H1 (cell line): ENCODE results near the gene TLCD3B. TPM values are rescaled to one million over a fixed set of nuclear protein-coding genes. Genes with fewer than 3 reads are reported as not detected.

Experiments
- CTCF ChIA-PET: fragments of 300-600 bp; sonication (Branson Sonifier 250); formaldehyde crosslinking; loops from one replicate; lab custom pipeline; 2021; ENCODE audit not compliant: partially characterized antibody; lab: Charles Lee
- POLR2A ChIA-PET: fragments of 300-600 bp; sonication (Branson Sonifier 250); formaldehyde crosslinking; loops from one replicate; lab custom pipeline; 2021; ENCODE audit warnings: inconsistent platforms; ENCODE audit not compliant: partially characterized antibody; lab: Charles Lee
- DNase-seq, 2 experiments: peaks; one replicate each; pipeline versions ENCODE4 v3.0.0 to v3.0.0-alpha.2; 2010 to 2022; ENCODE audit warnings: low spot score in 2 of 2, low read depth in 1 of 2, mixed read lengths in 1 of 2
- FAIRE-seq: peaks from 2 replicates; lab custom pipeline; 2011; peaks lifted over from hg19 to GRCh38; lab: Jason Lieb, UNC
- H2AFZ ChIP-seq: 2 replicates; pipeline ENCODE4 v1.8.1; 2012; ENCODE audit warnings: low read length, inconsistent platforms
- H2AK5ac ChIP-seq: 2 replicates; pipeline ENCODE4 v1.6.1; 2013; ENCODE audit warnings: low read depth, low read length
- H2BK120ac ChIP-seq: replicated peaks from 2 replicates; pipeline ENCODE3; 2013; ENCODE audit warnings: low read depth, low read length, inconsistent platforms
- H2BK12ac ChIP-seq: 2 replicates; pipeline ENCODE4 v1.6.1; 2013; ENCODE audit warnings: low read depth, low read length
- H2BK15ac ChIP-seq: 2 replicates; pipeline ENCODE4 v1.6.1; 2013; ENCODE audit warnings: low read length
- H2BK20ac ChIP-seq: 2 replicates; pipeline ENCODE4 v1.6.1; 2013; ENCODE audit warnings: low read length
- H2BK5ac ChIP-seq: 2 replicates; pipeline ENCODE4 v1.6.1; 2013; ENCODE audit warnings: low read depth, low read length
- H3K14ac ChIP-seq: 2 replicates; pipeline ENCODE4 v1.6.1; 2013; ENCODE audit warnings: inconsistent platforms; ENCODE audit not compliant: insufficient read length
- H3K18ac ChIP-seq: 2 replicates; pipeline ENCODE4 v1.6.1; 2013; ENCODE audit warnings: low read length; ENCODE audit errors: extremely low read depth
- H3K23ac ChIP-seq: 2 replicates; pipeline ENCODE4 v1.6.1; 2013; ENCODE audit warnings: inconsistent platforms; ENCODE audit not compliant: insufficient read length
- H3K23me2 ChIP-seq: 2 replicates; pipeline ENCODE4 v1.6.1; 2013; ENCODE audit warnings: low read depth, low read length
- H3K27ac ChIP-seq: 2 replicates; pipeline ENCODE4 v1.6.1; 2011; ENCODE audit warnings: low read depth, low read length, inconsistent platforms
- H3K27me3 ChIP-seq, 4 experiments: replicated peaks in 1 of 4; 1 replicate in 1 of 4; 2 replicates in 3 of 4; pipeline versions ENCODE4 v1.6.1 to v1.8.1; 2011 to 2013; ENCODE audit warnings: low read length in 3 of 4, mild to moderate bottlenecking in 3 of 4, inconsistent platforms in 2 of 4, mixed read lengths in 2 of 4, moderate library complexity in 1 of 4; ENCODE audit not compliant: control insufficient read depth in 3 of 4, insufficient read depth in 3 of 4; ENCODE audit errors: extremely low read depth in 1 of 4
- H3K36me3 ChIP-seq, 4 experiments: 2 replicates each; pipeline versions ENCODE4 v1.6.1 to v1.8.1; 2011 to 2013; ENCODE audit warnings: mild to moderate bottlenecking in 4 of 4, low read length in 3 of 4, moderate library complexity in 2 of 4, control low read depth in 1 of 4, inconsistent platforms in 1 of 4; ENCODE audit not compliant: insufficient read depth in 4 of 4, control insufficient read depth in 2 of 4
- H3K4ac ChIP-seq: replicated peaks from 2 replicates; pipeline ENCODE3; 2013; ENCODE audit warnings: low read length, low read depth, mixed read lengths, inconsistent platforms; ENCODE audit not compliant: insufficient read length
- H3K4me1 ChIP-seq, 4 experiments: replicated peaks in 1 of 4; 1 replicate in 1 of 4; 2 replicates in 3 of 4; pipeline versions ENCODE4 v1.6.1 to v1.8.1; 2011 to 2013; ENCODE audit warnings: low read length in 3 of 4, inconsistent platforms in 2 of 4, mixed read lengths in 1 of 4; ENCODE audit not compliant: insufficient read depth in 4 of 4, control insufficient read depth in 3 of 4
- H3K4me2 ChIP-seq, 2 experiments: 2 replicates each; pipeline versions ENCODE4 v1.6.1 to v1.8.1; 2011 to 2013; ENCODE audit warnings: low read depth in 2 of 2, low read length in 2 of 2, control low read depth in 1 of 2, inconsistent platforms in 1 of 2, mild to moderate bottlenecking in 1 of 2; ENCODE audit not compliant: insufficient read depth in 1 of 2
- H3K4me3 ChIP-seq, 4 experiments: fragments of 200-600, 300-600 bp in 1 of 4; sonication (generic), shearing (Covaris generic), sonication (Bioruptor Twin) in 1 of 4; 2 replicates each; pipeline versions ENCODE4 v1.5.1 to v1.8.1; 2011 to 2016; ENCODE audit warnings: low read length in 4 of 4, low read depth in 3 of 4, control low read depth in 2 of 4, inconsistent platforms in 2 of 4, mild to moderate bottlenecking in 2 of 4, mixed read lengths in 1 of 4, moderate library complexity in 1 of 4; ENCODE audit not compliant: insufficient read depth in 2 of 4; ENCODE audit errors: extremely low read depth in 1 of 4
- H3K56ac ChIP-seq: replicated peaks from 2 replicates; pipeline ENCODE3; 2013; ENCODE audit warnings: low read depth, mild to moderate bottlenecking, mixed read lengths, low read length, inconsistent platforms; ENCODE audit not compliant: insufficient read length
- H3K79me1 ChIP-seq: 2 replicates; pipeline ENCODE4 v1.6.1; 2013; ENCODE audit warnings: low read depth, low read length, control low read depth
- H3K79me2 ChIP-seq, 2 experiments: 2 replicates each; pipeline versions ENCODE4 v1.6.1 to v1.8.1; 2012 to 2013; ENCODE audit warnings: low read length in 2 of 2, mild to moderate bottlenecking in 2 of 2, inconsistent platforms in 1 of 2; ENCODE audit not compliant: insufficient read depth in 2 of 2, control insufficient read depth in 1 of 2
- H3K9ac ChIP-seq, 4 experiments: replicated peaks in 1 of 4; 1 replicate in 1 of 4; 2 replicates in 3 of 4; pipeline versions ENCODE4 v1.6.1 to v1.8.1; 2011 to 2013; ENCODE audit warnings: low read depth in 3 of 4, low read length in 3 of 4, control low read depth in 2 of 4, mild to moderate bottlenecking in 2 of 4, moderate library complexity in 2 of 4, inconsistent platforms in 1 of 4; ENCODE audit errors: extremely low read depth in 1 of 4
- H3K9me3 ChIP-seq, 2 experiments: 2 replicates each; pipeline versions ENCODE4 v1.6.1 to v1.8.1; 2012 to 2013; ENCODE audit warnings: mild to moderate bottlenecking in 2 of 2, moderate library complexity in 2 of 2, control low read depth in 1 of 2, inconsistent platforms in 1 of 2, low read depth in 1 of 2, low read length in 1 of 2, mixed read lengths in 1 of 2; ENCODE audit not compliant: insufficient read depth in 2 of 2
- H4K20me1 ChIP-seq, 2 experiments: replicated peaks in 1 of 2; 2 replicates each; pipeline versions ENCODE3 to v1.8.1; 2011 to 2013; ENCODE audit warnings: inconsistent platforms in 2 of 2, low read length in 2 of 2, mild to moderate bottlenecking in 1 of 2; ENCODE audit not compliant: insufficient read depth in 2 of 2, control insufficient read depth in 1 of 2
- H4K5ac ChIP-seq: 2 replicates; pipeline ENCODE4 v1.6.1; 2013; ENCODE audit warnings: low read length, low read depth, mixed read lengths, inconsistent platforms; ENCODE audit not compliant: insufficient read length
- H4K8ac ChIP-seq: 2 replicates; pipeline ENCODE4 v1.8.0; 2013; ENCODE audit warnings: mild to moderate bottlenecking, moderate library complexity, low read length, inconsistent platforms; ENCODE audit not compliant: insufficient read depth; ENCODE audit errors: extremely low read depth
- H4K91ac ChIP-seq: replicated peaks from 2 replicates; pipeline ENCODE3; 2013; ENCODE audit warnings: low read length, mixed read lengths, inconsistent platforms; ENCODE audit not compliant: insufficient read length
- HDAC6 ChIP-seq: IDR thresholded peaks from one replicate; pipeline ENCODE4 v1.7.1; 2012; ENCODE audit warnings: low read depth, mild to moderate bottlenecking, inconsistent platforms, low read length, moderate library complexity
- POLR2A ChIP-seq, 2 experiments: IDR thresholded peaks; 1 replicate in 1 of 2; 2 replicates in 1 of 2; pipeline ENCODE4 v1.6.1; 2011; ENCODE audit warnings: low read depth in 2 of 2, low read length in 2 of 2, mild to moderate bottlenecking in 2 of 2; ENCODE audit errors: control extremely low read depth in 1 of 2
- RAD21 ChIP-seq, 2 experiments: IDR thresholded peaks in 1 of 2; conservative IDR thresholded peaks in 1 of 2; 2 replicates each; pipeline ENCODE4 v1.6.1; 2011; ENCODE audit warnings: low read depth in 2 of 2, low read length in 2 of 2, improper control_type of control experiment in 1 of 2, inconsistent platforms in 1 of 2, mild to moderate bottlenecking in 1 of 2, moderate library complexity in 1 of 2
- SP1 ChIP-seq: IDR thresholded peaks from 2 replicates; pipeline ENCODE4 v1.6.1; 2011; ENCODE audit warnings: low read depth, low read length
- WGBS, 2 experiments: shearing (Covaris generic) in 1 of 2; methylation state at CpG; one replicate each; pipeline versions ENCODE4 v1.1.6 to v1.1.7; 2013 to 2015; ENCODE audit warnings: low lambda C conversion rate in 2 of 2, mixed read lengths in 2 of 2, inconsistent platforms in 1 of 2, low coverage in 1 of 2, missing lambda C conversion rate in 1 of 2; ENCODE audit not compliant: insufficient replicate concordance in 2 of 2, insufficient coverage in 1 of 2, insufficient read length in 1 of 2; ENCODE audit errors: extremely low coverage in 1 of 2, missing lambda C conversion rate in 1 of 2; 5-methylcytosine and 5-hydroxymethylcytosine counted together
- polyA plus RNA-seq, 7 experiments: library from polyadenylated mRNA; depleted of rRNA in 3 of 7; stranded (reverse) in 5 of 7; unstranded in 2 of 7; fragments of >200 nt in 5 of 7; fragments of 200-250 nt in 2 of 7; gene quantifications; 1 replicate in 5 of 7; 2 replicates in 1 of 7; 4 replicates in 1 of 7; pipeline versions ENCODE4 v1.2.1 to v1.2.3, GENCODE V29; 2011 to 2013; ENCODE audit warnings: missing spikeins in 2 of 7, mixed read lengths in 2 of 7
- total RNA-seq: library from RNA; stranded (reverse); fragmentation: NEBNext Ultra II Directional; extraction: Animal tissue kit (Norgen Biotek cat#: 25700); gene quantifications from 2 replicates; pipeline ENCODE4 v1.2.1, GENCODE V29; 2021
- TF ChIP-seq, protein P1 (sequence below): IDR thresholded peaks from 2 replicates; pipeline ENCODE4 v1.6.1; 2012; ENCODE audit warnings: low read length, inconsistent platforms
- TF ChIP-seq, protein P2 (sequence below): IDR thresholded peaks from 2 replicates; pipeline ENCODE4 v1.6.1; 2011; ENCODE audit warnings: low read depth, mild to moderate bottlenecking, low read length; ENCODE audit not compliant: insufficient read depth

TLCD3B gene
- total and polyA plus RNA-seq, 2 of the 8 experiments (the other 6 are each of a cell fraction or from before 2014, with no cell fraction given) = 15.2 to 26.9 TPM

DNA sequence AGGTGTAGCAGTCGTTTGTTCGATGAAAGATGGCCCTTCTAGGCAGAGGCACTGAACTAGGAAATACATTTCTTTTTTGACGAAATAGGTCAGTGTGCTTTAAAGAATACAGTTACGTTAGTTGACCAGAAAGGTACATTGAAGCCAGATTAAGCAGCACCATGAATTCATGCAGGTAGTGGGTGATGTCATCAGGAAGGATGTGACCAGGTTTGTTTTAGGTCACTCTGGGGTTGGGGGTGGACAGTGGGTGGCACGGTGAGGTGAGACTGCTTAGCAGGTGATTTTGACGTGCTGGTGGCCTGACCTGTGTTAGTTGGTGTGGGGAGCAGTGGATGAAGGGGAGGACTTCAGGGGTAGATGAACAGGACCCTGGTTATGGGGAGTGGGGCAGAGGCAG is 31.5 kb downstream of the TLCD3B start:
- no peak overlapping the region for H2BK20ac ChIP-seq
- no peak overlapping the region for H3K23ac ChIP-seq
- peaks cover 3% of the 10 kb centered on the region; the same call in 1 of the 2 replicates for H3K79me1 ChIP-seq
- DNase-seq = no peak
- H2BK12ac ChIP-seq = 0 out of 2 replicates have a peak overlapping the region, but pooled peaks have one; percentile 31
- H3K9ac ChIP-seq = no peak overlapping the region
- H3K4me1 ChIP-seq = peaks cover 0 to 16% (median 6%) of the 10 kb centered on the region in 4 experiments; a peak in 6 of 7 replicates
- 89% methylated on average over 6 of the region's 6 CpGs; no CpG with 5 or more reads in 1 of the 2 experiments for WGBS, 2 experiments
- H3K14ac ChIP-seq = no peak overlapping the region
- H4K20me1 ChIP-seq = peaks cover 0 to 6% of the 10 kb centered on the region in 2 experiments
- H3K23me2 ChIP-seq = peaks cover 9% of the 10 kb centered on the region; the same call in 1 of the 2 replicates
- H2AFZ ChIP-seq = no peak overlapping the region
- CTCF ChIA-PET = interaction anchor here (1.0 to 3.5 kb wide), 7 partner anchors 10 to 67 kb away, joined by 3 to 18 read pairs (median 3); partner anchors contain the start of genes C16orf92 and TLCD3B
- H3K56ac ChIP-seq = no peak overlapping the region
- FAIRE-seq = no peak
- H3K4me2 ChIP-seq = no peak overlapping the region
- H3K36me3 ChIP-seq = peaks cover 0 to 10% (median 4%) of the 10 kb centered on the region in 4 experiments; a peak in 5 of 8 replicates
- H2BK120ac ChIP-seq = no peak overlapping the region
- H3K4ac ChIP-seq = no peak overlapping the region
- POLR2A ChIA-PET = interaction anchor here (1.1 to 3.2 kb wide), 4 partner anchors 14 to 114 kb away, joined by 3 to 10 read pairs (median 5); partner anchors contain the start of genes ASPHD1 and C16orf92
- peak overlapping the region; percentile 37; the same call in 1 of the 2 replicates for H2BK5ac ChIP-seq
- H3K18ac ChIP-seq = no peak overlapping the region
- H3K4me3 ChIP-seq = no peak overlapping the region
- no peak overlapping the region for H3K27ac ChIP-seq
- H2BK15ac ChIP-seq = no peak overlapping the region
- H4K91ac ChIP-seq = no peak overlapping the region
- no peak overlapping the region for H4K5ac ChIP-seq
- H3K9me3 ChIP-seq = no peaks in the 10 kb centered on the region
- TF ChIP-seq, protein P1, sequence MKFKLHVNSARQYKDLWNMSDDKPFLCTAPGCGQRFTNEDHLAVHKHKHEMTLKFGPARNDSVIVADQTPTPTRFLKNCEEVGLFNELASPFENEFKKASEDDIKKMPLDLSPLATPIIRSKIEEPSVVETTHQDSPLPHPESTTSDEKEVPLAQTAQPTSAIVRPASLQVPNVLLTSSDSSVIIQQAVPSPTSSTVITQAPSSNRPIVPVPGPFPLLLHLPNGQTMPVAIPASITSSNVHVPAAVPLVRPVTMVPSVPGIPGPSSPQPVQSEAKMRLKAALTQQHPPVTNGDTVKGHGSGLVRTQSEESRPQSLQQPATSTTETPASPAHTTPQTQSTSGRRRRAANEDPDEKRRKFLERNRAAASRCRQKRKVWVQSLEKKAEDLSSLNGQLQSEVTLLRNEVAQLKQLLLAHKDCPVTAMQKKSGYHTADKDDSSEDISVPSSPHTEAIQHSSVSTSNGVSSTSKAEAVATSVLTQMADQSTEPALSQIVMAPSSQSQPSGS = no peak
- no peak for TF ChIP-seq HDAC6
- TF ChIP-seq SP1 = no peak
- TF ChIP-seq, protein P2, sequence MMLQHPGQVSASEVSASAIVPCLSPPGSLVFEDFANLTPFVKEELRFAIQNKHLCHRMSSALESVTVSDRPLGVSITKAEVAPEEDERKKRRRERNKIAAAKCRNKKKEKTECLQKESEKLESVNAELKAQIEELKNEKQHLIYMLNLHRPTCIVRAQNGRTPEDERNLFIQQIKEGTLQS = no peak
- TF ChIP-seq RAD21 (IDR thresholded peaks at IDR 0.05 in 1 of 2, conservative IDR thresholded peaks at IDR 0.05 in 1 of 2; ENCODE audit: low read depth in 2 of 2, low read length in 2 of 2) = no peak
- no peak for TF ChIP-seq POLR2A (IDR thresholded peaks at IDR 0.05; ENCODE audit: control extremely low read depth in 1 of 2, low read depth in 2 of 2, low read length in 2 of 2)
- TF ChIP-seq, all 59 proteins: peak for 0
- Histone ChIP-seq H3K79me2 (peaks cover 0 to 7% of the 10 kb centered on the region in 2 experiments; a peak in 1 of 4 replicates), H3K27me3 (no peaks in the 10 kb centered on the region), H4K8ac (no peak overlapping the region), H2AK5ac (no peak overlapping the region)
